ENCODE measurements around the gene TBC1D22A. TPM values are rescaled to one million over a fixed set of nuclear protein-coding genes. Genes with fewer than 3 reads are reported as not detected.

The TBC1D22A gene
- total and polyA plus RNA-seq, 10 of the 15 experiments (the other 5 are each of a cell fraction or from before 2014, with no cell fraction given), result 0.63 to 44.7 (median 27.4) TPM

DNA sequence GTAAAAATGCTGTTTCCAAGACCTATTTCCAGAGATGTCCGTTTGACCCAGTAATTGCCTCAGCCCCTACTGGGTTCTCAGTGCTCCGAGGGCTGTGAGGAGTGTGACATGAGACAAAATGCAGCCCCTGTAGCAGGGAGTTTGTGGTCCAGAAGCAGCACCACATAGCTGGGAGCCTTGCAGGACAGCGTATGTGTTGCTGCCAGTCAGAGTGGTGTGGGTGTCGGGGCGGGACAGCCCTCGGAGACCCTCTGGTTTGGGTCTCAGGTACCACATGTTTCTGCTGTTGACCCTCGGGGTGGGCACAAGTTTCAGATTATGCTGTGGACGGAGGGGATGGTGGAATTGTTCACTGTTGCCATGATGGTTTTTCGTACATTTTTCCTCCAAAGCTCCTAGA lies 17.2 kb downstream of the TBC1D22A start:
- in situ Hi-C loops (cut with MboI), result no loop called here
- DNase-seq (ENCODE audit: low read depth, low spot score) (no peak), ATAC-seq (no peak), FAIRE-seq (no peak)
- no peak overlapping the region for H3K4me2 ChIP-seq (ENCODE audit: control insufficient read depth, insufficient read depth)
- no peak overlapping the region for H3K27ac ChIP-seq (ENCODE audit: control insufficient read depth, insufficient read depth)
- SMC1A ChIA-PET (ENCODE audit: uncharacterized antibody, unreplicated experiment), result interaction anchor here (1.4 to 2.1 kb wide), 4 partner anchors 17 to 25 kb away, joined by 3 to 8 read pairs (median 6); partner anchors contain the start of gene TBC1D22A
- TF ChIP-seq SUZ12 (IDR thresholded peaks at IDR 0.05; ENCODE audit: unreplicated experiment) (no peak), ZNF207 (IDR thresholded peaks at IDR 0.05; ENCODE audit: borderline replicate concordance) (no peak), NFYA (IDR thresholded peaks at IDR 0.05; ENCODE audit: borderline replicate concordance, low read depth, low read length) (no peak), ESRRA (IDR thresholded peaks at IDR 0.05; ENCODE audit: low read length) (no peak), TCF7 (IDR thresholded peaks at IDR 0.05; ENCODE audit: borderline replicate concordance) (no peak), SIN3A (IDR thresholded peaks at IDR 0.05; ENCODE audit: low read depth, low read length) (no peak), NR2F1 (conservative IDR thresholded peaks at IDR 0.05) (no peak), POLR2A (IDR thresholded peaks at IDR 0.05; ENCODE audit: low read depth, low read length) (no peak)
- H4K20me1 ChIP-seq (ENCODE audit: control insufficient read depth, insufficient read depth), result peaks cover 11% of the 10 kb centered on the region
- no TSS peak for BruUV-seq (replicated peaks)
- H3K4me1 ChIP-seq (ENCODE audit: control insufficient read depth, insufficient read depth, low read length), result peaks cover 31% of the 10 kb centered on the region
- H3K9ac ChIP-seq (ENCODE audit: control insufficient read depth, insufficient read depth, low read length), result no peak overlapping the region
- intact Hi-C loops (cut with micrococcal nuclease; ENCODE audit: unreplicated experiment), result loop anchor here (10.0 kb wide), 1 partner anchor 185 kb away; no protein-coding TSS in a partner anchor
- POLR2A ChIA-PET, result no interaction called here
- no peaks in the 10 kb centered on the region for H3K9me3 ChIP-seq (replicated peaks; ENCODE audit: control insufficient read depth, insufficient read depth, low read length)
- H2AFZ ChIP-seq (ENCODE audit: control insufficient read depth, low read depth, low read length), result no peak overlapping the region
- 85% methylated on average over 9 of the region's 9 CpGs for WGBS (ENCODE audit: insufficient coverage, insufficient replicate concordance, low lambda C conversion rate, missing lambda C conversion rate)
- H3K36me3 ChIP-seq (ENCODE audit: control insufficient read depth in 2 of 2, insufficient read depth in 2 of 2, low read length in 1 of 2), result peaks cover 3 to 5% of the 10 kb centered on the region in 2 experiments; a peak in 3 of 4 replicates
- CTCF ChIA-PET, result interaction anchor here (1.3 to 3.2 kb wide), 3 partner anchors 21 to 216 kb away, joined by 4 to 16 read pairs (median 15); no protein-coding TSS in a partner anchor
- no peaks in the 10 kb centered on the region for H3K27me3 ChIP-seq (replicated peaks in 1 of 2; ENCODE audit: control insufficient read depth in 2 of 2, insufficient read depth in 2 of 2, low read length in 1 of 2)
- H3K4me3 ChIP-seq, result no peak overlapping the region
- RAD21 ChIA-PET (ENCODE audit: unreplicated experiment), result interaction anchor here (0.5 to 1.9 kb wide), 5 partner anchors 15 to 216 kb away, joined by 3 to 8 read pairs (median 4); no protein-coding TSS in a partner anchor
- H3K79me2 ChIP-seq (ENCODE audit: control insufficient read depth, insufficient read depth, low read length), result peaks cover 87% of the 10 kb centered on the region

GRCh38 chr22:46780453-46780852 lies 18.0 kb downstream of the TBC1D22A start:
- FAIRE-seq (no peak), DNase-seq (ENCODE audit: low read depth, low spot score) (no peak), ATAC-seq (no peak)
- 95% methylated on average over 9 of the region's 9 CpGs for WGBS (ENCODE audit: insufficient coverage, insufficient replicate concordance, low lambda C conversion rate, missing lambda C conversion rate)
- no peaks in the 10 kb centered on the region; the same call in 2 of the 3 replicates for H3K9me3 ChIP-seq (replicated peaks; ENCODE audit: control insufficient read depth, insufficient read depth, low read length)
- no peak overlapping the region for H3K27ac ChIP-seq (ENCODE audit: control insufficient read depth, insufficient read depth)
- peaks cover 15% of the 10 kb centered on the region for H4K20me1 ChIP-seq (ENCODE audit: control insufficient read depth, insufficient read depth)
- SMC1A ChIA-PET (ENCODE audit: uncharacterized antibody, unreplicated experiment), result interaction anchor here (0.9 to 2.1 kb wide), 4 partner anchors 18 to 25 kb away, joined by 3 to 8 read pairs (median 4); partner anchors contain the start of gene TBC1D22A
- no peak overlapping the region for H3K9ac ChIP-seq (ENCODE audit: control insufficient read depth, insufficient read depth, low read length)
- H3K4me2 ChIP-seq (ENCODE audit: control insufficient read depth, insufficient read depth), result no peak overlapping the region
- intact Hi-C loops (cut with micrococcal nuclease; ENCODE audit: unreplicated experiment), result no loop called here
- BruUV-seq (replicated peaks), result no TSS peak
- peaks cover 31% of the 10 kb centered on the region for H3K4me1 ChIP-seq (ENCODE audit: control insufficient read depth, insufficient read depth, low read length)
- CTCF ChIA-PET, result interaction anchor here (0.5 to 3.2 kb wide), 4 partner anchors 21 to 412 kb away, joined by 3 to 16 read pairs (median 10); no protein-coding TSS in a partner anchor
- RAD21 ChIA-PET (ENCODE audit: unreplicated experiment), result interaction anchor here (0.8 to 1.9 kb wide), 4 partner anchors 16 to 216 kb away, joined by 3 to 8 read pairs (median 6); no protein-coding TSS in a partner anchor
- H3K36me3 ChIP-seq (ENCODE audit: control insufficient read depth in 2 of 2, insufficient read depth in 2 of 2, low read length in 1 of 2), result peaks cover 5 to 9% of the 10 kb centered on the region in 2 experiments; a peak in 3 of 4 replicates
- no peak overlapping the region for H2AFZ ChIP-seq (ENCODE audit: control insufficient read depth, low read depth, low read length)
- H3K27me3 ChIP-seq (replicated peaks in 1 of 2; ENCODE audit: control insufficient read depth in 2 of 2, insufficient read depth in 2 of 2, low read length in 1 of 2), result no peaks in the 10 kb centered on the region
- H3K79me2 ChIP-seq (ENCODE audit: control insufficient read depth, insufficient read depth, low read length), result peaks cover 90% of the 10 kb centered on the region
- in situ Hi-C loops (cut with MboI), result no loop called here
- TF ChIP-seq PAX5 (IDR thresholded peaks at IDR 0.05; ENCODE audit: borderline replicate concordance, low read depth, low read length) (no peak), CHD2 (IDR thresholded peaks at IDR 0.05; ENCODE audit: borderline replicate concordance, low read depth, low read length) (no peak), CREM (IDR thresholded peaks at IDR 0.05; ENCODE audit: low read depth) (no peak), IRF4 (IDR thresholded peaks at IDR 0.05; ENCODE audit: low read depth, low read length) (no peak), ESRRA (IDR thresholded peaks at IDR 0.05; ENCODE audit: low read length) (no peak), ZSCAN29 (IDR thresholded peaks at IDR 0.05) (no peak), POU2F2 (IDR thresholded peaks at IDR 0.05; ENCODE audit: borderline replicate concordance, low read depth, low read length) (no peak), ATF7 (IDR thresholded peaks at IDR 0.05; ENCODE audit: low read depth) (no peak)
- TF ChIP-seq, protein P1, sequence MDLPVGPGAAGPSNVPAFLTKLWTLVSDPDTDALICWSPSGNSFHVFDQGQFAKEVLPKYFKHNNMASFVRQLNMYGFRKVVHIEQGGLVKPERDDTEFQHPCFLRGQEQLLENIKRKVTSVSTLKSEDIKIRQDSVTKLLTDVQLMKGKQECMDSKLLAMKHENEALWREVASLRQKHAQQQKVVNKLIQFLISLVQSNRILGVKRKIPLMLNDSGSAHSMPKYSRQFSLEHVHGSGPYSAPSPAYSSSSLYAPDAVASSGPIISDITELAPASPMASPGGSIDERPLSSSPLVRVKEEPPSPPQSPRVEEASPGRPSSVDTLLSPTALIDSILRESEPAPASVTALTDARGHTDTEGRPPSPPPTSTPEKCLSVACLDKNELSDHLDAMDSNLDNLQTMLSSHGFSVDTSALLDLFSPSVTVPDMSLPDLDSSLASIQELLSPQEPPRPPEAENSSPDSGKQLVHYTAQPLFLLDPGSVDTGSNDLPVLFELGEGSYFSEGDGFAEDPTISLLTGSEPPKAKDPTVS (IDR thresholded peaks at IDR 0.05; ENCODE audit: low read depth, low read length), result no peak
- POLR2A ChIA-PET, result interaction anchor here (1.0 kb wide), 1 partner anchor 19 kb away, joined by 3 read pairs; no protein-coding TSS in a partner anchor
- H3K4me3 ChIP-seq, result no peak overlapping the region; the same call in 1 of the 2 replicates

Measured in GM12878 (cell line).